Measurements from ENCODE around the gene CCNL2.
"Not testable (repeated sequence)": the region's sequence is repeated elsewhere in the genome, so short reads cannot be mapped to it uniquely, and the experiment has no call there.

Gene CCNL2

GRCh38 chr1:1371364-1371745, 27.8 kb downstream of the CCNL2 start:
- DNase-seq, result no peak

GRCh38 chr1:1370771-1371300, 28.3 kb downstream of the CCNL2 start:
- no peak for DNase-seq

GRCh38 chr1:1370094-1370493, 29.0 kb downstream of the CCNL2 start:
- DNase-seq, result not testable (repeated sequence)

GRCh38 chr1:1367315-1367714, 31.8 kb downstream of the CCNL2 start:
- no peak for DNase-seq

- DNase-seq, result no peak
These were observed 32.5 kb downstream of the CCNL2 start for GRCh38 chr1:1366699-1367066.

- DNase-seq, result no peak
These were observed 33.0 kb downstream of the CCNL2 start for GRCh38 chr1:1365875-1366698.

GRCh38 chr1:1364266-1364665, 34.9 kb downstream of the CCNL2 start:
- DNase-seq, result no peak

- DNase-seq, result no peak
These were observed 37.1 kb downstream of the CCNL2 start for GRCh38 chr1:1361982-1362423.

GRCh38 chr1:1361233-1361981, 37.7 kb downstream of the CCNL2 start:
- DNase-seq, result no peak

- DNase-seq, result no peak
These were observed 38.5 kb downstream of the CCNL2 start for GRCh38 chr1:1360506-1361169.

- no peak for DNase-seq
These were observed 39.3 kb downstream of the CCNL2 start for GRCh38 chr1:1359664-1360468.

GRCh38 chr1:1359308-1359663, 39.8 kb downstream of the CCNL2 start:
- DNase-seq, result no peak

GRCh38 chr1:1358433-1359271, 40.5 kb downstream of the CCNL2 start, which contains the start of gene MXRA8:
Gene MXRA8, minus strand, starts transcription at chr1:1358555. Its CDS starts 51 bp downstream, at chr1:1358504.
- no peak for DNase-seq

GRCh38 chr1:1357871-1358432, 41.2 kb downstream of the CCNL2 start:
- no peak for DNase-seq

GRCh38 chr1:1356796-1357401, 42.2 kb downstream of the CCNL2 start:
- no peak for DNase-seq

- no peak for DNase-seq
These were observed 42.9 kb downstream of the CCNL2 start for GRCh38 chr1:1356166-1356795.

GRCh38 chr1:1355416-1355815, 43.7 kb downstream of the CCNL2 start:
- no peak for DNase-seq

GRCh38 chr1:1354271-1355247, 44.6 kb downstream of the CCNL2 start:
- DNase-seq, result no peak
